GM23338 (cell line): ENCODE measurements around the gene ANKRD11. TPM values are rescaled to one million over a fixed set of nuclear protein-coding genes. Genes with fewer than 3 reads are reported as not detected.

Source experiments
- ATAC-seq: fragments of 200-7000 bp; cut with Tn5 transposase; 3 replicates; pipeline ENCODE4 v1.9.1; 2020
- DNase-seq: peaks from one replicate; pipeline ENCODE4 v3.0.0-alpha.2; 2015; ENCODE audit warnings: low spot score
- H2AFZ ChIP-seq: fragments of 200-600 bp; sonication (generic); 2 replicates; pipeline ENCODE4 v1.8.0; 2016; ENCODE audit warnings: antibody characterized with exemption, mild to moderate bottlenecking, moderate library complexity
- H3F3A ChIP-seq: fragments of 200-600 bp; sonication (generic); replicated peaks from 2 replicates; pipeline ENCODE4 v1.8.0; 2017; ENCODE audit warnings: antibody characterized with exemption, mixed run types, low read depth
- H3K27ac ChIP-seq: fragments of 200-600 bp; sonication (generic); 2 replicates; pipeline ENCODE4 v1.6.1; 2016; ENCODE audit warnings: low read depth
- H3K27me3 ChIP-seq: fragments of 200-600 bp; sonication (generic); 2 replicates; pipeline ENCODE4 v1.8.0; 2016; ENCODE audit warnings: mild to moderate bottlenecking, mixed run types, moderate library complexity; ENCODE audit not compliant: insufficient read depth
- H3K36me3 ChIP-seq: fragments of 200-600 bp; sonication (generic); 2 replicates; pipeline ENCODE4 v1.8.0; 2016; ENCODE audit warnings: mild to moderate bottlenecking; ENCODE audit not compliant: insufficient read depth
- H3K4me1 ChIP-seq: fragments of 200-600 bp; sonication (generic); 2 replicates; pipeline ENCODE4 v1.8.0; 2016; ENCODE audit warnings: mild to moderate bottlenecking, moderate library complexity; ENCODE audit not compliant: insufficient read depth
- H3K4me2 ChIP-seq: fragments of 200-600 bp; sonication (generic); 2 replicates; pipeline ENCODE4 v1.7.1; 2017; ENCODE audit warnings: mixed run types
- H3K4me3 ChIP-seq: fragments of 200-600 bp; sonication (generic); 2 replicates; pipeline ENCODE4 v1.6.1; 2016; ENCODE audit warnings: mixed run types
- H3K79me2 ChIP-seq: fragments of 200-600 bp; sonication (generic); replicated peaks from 2 replicates; pipeline ENCODE4 v1.8.0; 2017; ENCODE audit warnings: mild to moderate bottlenecking; ENCODE audit not compliant: insufficient read depth
- H3K9me2 ChIP-seq: fragments of 200-600 bp; sonication (generic); 2 replicates; pipeline ENCODE4 v1.8.0; 2017; ENCODE audit not compliant: insufficient read depth
- H4K20me1 ChIP-seq: fragments of 200-600 bp; sonication (generic); replicated peaks from 2 replicates; pipeline ENCODE4 v1.8.0; 2017; ENCODE audit warnings: mild to moderate bottlenecking; ENCODE audit not compliant: insufficient read depth
- H3K27ac Mint-ChIP-seq: 2 replicates; pipeline ENCODE4 v1.8.0; 2020; ENCODE audit warnings: inconsistent platforms, mild to moderate bottlenecking, moderate library complexity, mixed read lengths
- H3K27me3 Mint-ChIP-seq: 3 replicates; pipeline ENCODE4 v1.8.0; 2022; ENCODE audit warnings: low read depth, mild to moderate bottlenecking, moderate library complexity, mixed read lengths, inconsistent platforms; ENCODE audit not compliant: insufficient read depth, poor library complexity
- H3K36me3 Mint-ChIP-seq: 3 replicates; pipeline ENCODE4 v1.8.0; 2021; ENCODE audit warnings: low read depth, mild to moderate bottlenecking, inconsistent platforms, moderate library complexity, mixed read lengths
- H3K4me1 Mint-ChIP-seq: 3 replicates; pipeline ENCODE4 v1.8.0; 2020; ENCODE audit warnings: mild to moderate bottlenecking, inconsistent platforms, mixed read lengths
- H3K4me3 Mint-ChIP-seq: 3 replicates; pipeline ENCODE4 v1.8.0; 2021; ENCODE audit warnings: moderate library complexity, mild to moderate bottlenecking, inconsistent platforms, mixed read lengths
- H3K9me3 Mint-ChIP-seq: 3 replicates; pipeline ENCODE4 v1.8.0; 2020; ENCODE audit warnings: moderate library complexity, mild to moderate bottlenecking, inconsistent platforms, mixed read lengths
- POLR2AphosphoS5 ChIP-seq: IDR thresholded peaks from 2 replicates; pipeline ENCODE4 v1.6.1; 2016; ENCODE audit warnings: antibody characterized with exemption, low read depth
- polyA plus RNA-seq: library from polyadenylated mRNA; unstranded; fragments of >200 nt; fragmentation: Nextera tagmentation; extraction: Ambion mirVana; gene quantifications from 2 replicates; pipeline ENCODE4 v1.2.1, GENCODE V29; 2016
- total RNA-seq: library from RNA; depleted of rRNA; stranded (reverse); fragments of >200 nt; shearing (Covaris generic); gene quantifications from 2 replicates; pipeline ENCODE4 v1.2.3, GENCODE V29; 2014
- TF ChIP-seq, protein P1 (sequence below): fragments of 250-450 bp; sonication (Bioruptor Pico); IDR thresholded peaks from 2 replicates; pipeline ENCODE4 v1.5.0; 2020; ENCODE audit warnings: mild to moderate bottlenecking, moderate library complexity
- TF ChIP-seq, protein P2 (sequence below), 2 experiments: fragments of 200-600 bp in 1 of 2; sonication (generic) in 1 of 2; conservative IDR thresholded peaks; 2 replicates each; pipeline versions ENCODE4 v1.5.1 to v1.6.1; 2016 to 2017; ENCODE audit warnings: antibody characterized with exemption in 2 of 2, low read depth in 2 of 2, mild to moderate bottlenecking in 2 of 2, moderate library complexity in 1 of 2

Gene ANKRD11
- total and polyA plus RNA-seq, 2 experiments from 2014 or later = 130 to 159 TPM

DNA sequence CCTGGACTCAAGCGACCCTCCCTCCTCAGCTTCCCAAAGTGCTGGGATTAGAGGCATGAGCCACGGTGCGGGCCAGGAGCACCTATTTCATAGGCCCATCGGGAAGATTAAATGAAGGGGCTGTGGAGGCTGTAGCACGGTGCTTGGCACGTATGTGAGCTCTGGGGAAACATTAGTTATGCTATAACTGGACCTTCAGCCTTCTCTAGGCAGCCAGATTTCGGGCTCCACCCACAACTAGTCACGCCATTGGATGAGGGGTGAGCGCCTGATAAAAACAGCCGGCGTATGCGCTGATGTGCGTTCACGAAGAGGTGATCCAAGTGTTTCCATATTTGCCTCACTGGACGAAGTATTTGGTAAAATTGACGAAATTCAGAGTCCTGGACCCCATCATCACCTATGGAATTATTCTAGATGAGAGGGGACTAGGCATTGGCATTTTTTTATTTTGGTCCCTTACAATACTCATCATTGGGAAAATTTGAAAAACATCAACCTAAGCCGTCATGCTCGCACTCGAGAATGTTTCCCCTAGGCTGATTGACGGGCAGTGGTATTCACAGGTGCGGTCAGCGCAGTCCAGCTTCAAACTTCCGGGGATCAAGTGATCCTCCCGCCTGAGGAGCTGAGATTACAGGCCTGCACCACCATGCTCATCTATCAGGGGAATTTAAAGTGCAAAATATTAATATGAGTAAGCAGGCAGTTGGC lies 1.8 kb upstream of the ANKRD11 start:
- Histone ChIP-seq H3F3A (peaks cover 3% of the 10 kb centered on the region; the same call in 1 of the 2 replicates), H3K79me2 (peaks cover 39% of the 10 kb centered on the region), H3K27me3 (no peaks in the 10 kb centered on the region), H3K4me1 (peaks cover 29% of the 10 kb centered on the region), H3K4me2 (peak overlapping the region; percentile 99), H3K9me2 (no peaks in the 10 kb centered on the region), H2AFZ (no peak overlapping the region), H4K20me1 (peaks cover 24% of the 10 kb centered on the region), H3K27ac (no peak overlapping the region), H3K36me3 (no peaks in the 10 kb centered on the region; the same call in 1 of the 2 replicates), H3K4me3 (peak overlapping the region; percentile 93)
- Mint-ChIP-seq H3K27me3 (peaks cover 23% of the 10 kb centered on the region), H3K4me3 (peak overlapping the region; percentile 94), H3K36me3 (peaks cover 15% of the 10 kb centered on the region), H3K27ac (peak overlapping the region; percentile 95), H3K9me3 (no peaks in the 10 kb centered on the region; the same call in 1 of the 3 replicates), H3K4me1 (peaks cover 23% of the 10 kb centered on the region)
- no peak for ATAC-seq
- DNase-seq = no peak
- no peak for TF ChIP-seq POLR2AphosphoS5

DNA sequence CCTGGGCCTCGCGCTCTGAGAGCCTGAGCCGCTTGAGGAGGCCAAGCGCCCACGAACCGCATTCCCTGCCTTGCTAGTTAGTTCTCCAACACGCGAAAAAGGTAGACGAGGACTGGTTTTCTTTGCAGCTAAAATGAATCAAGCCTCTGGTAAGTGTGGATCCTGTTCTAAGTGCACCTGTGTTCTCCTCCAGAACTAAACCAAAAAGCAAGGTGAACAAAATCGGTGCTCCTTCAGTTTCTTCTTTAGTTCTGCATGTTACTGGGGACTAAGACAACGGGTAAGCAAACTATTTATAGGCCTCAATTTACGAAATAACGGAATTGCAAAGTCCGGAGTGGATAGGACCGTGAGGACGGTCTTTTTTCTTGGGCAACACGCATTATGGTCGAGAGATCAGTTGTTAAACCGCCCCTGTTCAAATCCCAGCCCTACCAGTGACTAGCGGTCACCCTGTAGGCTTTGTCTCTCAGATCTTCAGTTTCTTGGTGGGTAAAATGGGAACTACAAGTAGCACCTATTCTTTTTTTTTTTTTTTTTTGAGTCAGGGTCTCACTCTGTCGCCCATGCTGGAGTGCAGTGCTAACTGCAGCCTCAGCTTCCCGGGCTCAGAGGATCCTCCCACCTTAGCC lies 993 bp upstream of the ANKRD11 start:
- Histone ChIP-seq H2AFZ (peak overlapping the region; percentile 77), H3K79me2 (peaks cover 47% of the 10 kb centered on the region), H3F3A (peaks cover 7% of the 10 kb centered on the region; the same call in 1 of the 2 replicates), H3K9me2 (no peaks in the 10 kb centered on the region), H3K27ac (peak overlapping the region; percentile 84; the same call in 1 of the 2 replicates), H4K20me1 (peaks cover 32% of the 10 kb centered on the region), H3K4me2 (peak overlapping the region; percentile 99), H3K4me1 (peaks cover 34% of the 10 kb centered on the region), H3K4me3 (peak overlapping the region; percentile 93), H3K36me3 (no peaks in the 10 kb centered on the region; the same call in 1 of the 2 replicates), H3K27me3 (no peaks in the 10 kb centered on the region)
- H3K27me3 Mint-ChIP-seq = peaks cover 23% of the 10 kb centered on the region
- TF ChIP-seq, protein P1, sequence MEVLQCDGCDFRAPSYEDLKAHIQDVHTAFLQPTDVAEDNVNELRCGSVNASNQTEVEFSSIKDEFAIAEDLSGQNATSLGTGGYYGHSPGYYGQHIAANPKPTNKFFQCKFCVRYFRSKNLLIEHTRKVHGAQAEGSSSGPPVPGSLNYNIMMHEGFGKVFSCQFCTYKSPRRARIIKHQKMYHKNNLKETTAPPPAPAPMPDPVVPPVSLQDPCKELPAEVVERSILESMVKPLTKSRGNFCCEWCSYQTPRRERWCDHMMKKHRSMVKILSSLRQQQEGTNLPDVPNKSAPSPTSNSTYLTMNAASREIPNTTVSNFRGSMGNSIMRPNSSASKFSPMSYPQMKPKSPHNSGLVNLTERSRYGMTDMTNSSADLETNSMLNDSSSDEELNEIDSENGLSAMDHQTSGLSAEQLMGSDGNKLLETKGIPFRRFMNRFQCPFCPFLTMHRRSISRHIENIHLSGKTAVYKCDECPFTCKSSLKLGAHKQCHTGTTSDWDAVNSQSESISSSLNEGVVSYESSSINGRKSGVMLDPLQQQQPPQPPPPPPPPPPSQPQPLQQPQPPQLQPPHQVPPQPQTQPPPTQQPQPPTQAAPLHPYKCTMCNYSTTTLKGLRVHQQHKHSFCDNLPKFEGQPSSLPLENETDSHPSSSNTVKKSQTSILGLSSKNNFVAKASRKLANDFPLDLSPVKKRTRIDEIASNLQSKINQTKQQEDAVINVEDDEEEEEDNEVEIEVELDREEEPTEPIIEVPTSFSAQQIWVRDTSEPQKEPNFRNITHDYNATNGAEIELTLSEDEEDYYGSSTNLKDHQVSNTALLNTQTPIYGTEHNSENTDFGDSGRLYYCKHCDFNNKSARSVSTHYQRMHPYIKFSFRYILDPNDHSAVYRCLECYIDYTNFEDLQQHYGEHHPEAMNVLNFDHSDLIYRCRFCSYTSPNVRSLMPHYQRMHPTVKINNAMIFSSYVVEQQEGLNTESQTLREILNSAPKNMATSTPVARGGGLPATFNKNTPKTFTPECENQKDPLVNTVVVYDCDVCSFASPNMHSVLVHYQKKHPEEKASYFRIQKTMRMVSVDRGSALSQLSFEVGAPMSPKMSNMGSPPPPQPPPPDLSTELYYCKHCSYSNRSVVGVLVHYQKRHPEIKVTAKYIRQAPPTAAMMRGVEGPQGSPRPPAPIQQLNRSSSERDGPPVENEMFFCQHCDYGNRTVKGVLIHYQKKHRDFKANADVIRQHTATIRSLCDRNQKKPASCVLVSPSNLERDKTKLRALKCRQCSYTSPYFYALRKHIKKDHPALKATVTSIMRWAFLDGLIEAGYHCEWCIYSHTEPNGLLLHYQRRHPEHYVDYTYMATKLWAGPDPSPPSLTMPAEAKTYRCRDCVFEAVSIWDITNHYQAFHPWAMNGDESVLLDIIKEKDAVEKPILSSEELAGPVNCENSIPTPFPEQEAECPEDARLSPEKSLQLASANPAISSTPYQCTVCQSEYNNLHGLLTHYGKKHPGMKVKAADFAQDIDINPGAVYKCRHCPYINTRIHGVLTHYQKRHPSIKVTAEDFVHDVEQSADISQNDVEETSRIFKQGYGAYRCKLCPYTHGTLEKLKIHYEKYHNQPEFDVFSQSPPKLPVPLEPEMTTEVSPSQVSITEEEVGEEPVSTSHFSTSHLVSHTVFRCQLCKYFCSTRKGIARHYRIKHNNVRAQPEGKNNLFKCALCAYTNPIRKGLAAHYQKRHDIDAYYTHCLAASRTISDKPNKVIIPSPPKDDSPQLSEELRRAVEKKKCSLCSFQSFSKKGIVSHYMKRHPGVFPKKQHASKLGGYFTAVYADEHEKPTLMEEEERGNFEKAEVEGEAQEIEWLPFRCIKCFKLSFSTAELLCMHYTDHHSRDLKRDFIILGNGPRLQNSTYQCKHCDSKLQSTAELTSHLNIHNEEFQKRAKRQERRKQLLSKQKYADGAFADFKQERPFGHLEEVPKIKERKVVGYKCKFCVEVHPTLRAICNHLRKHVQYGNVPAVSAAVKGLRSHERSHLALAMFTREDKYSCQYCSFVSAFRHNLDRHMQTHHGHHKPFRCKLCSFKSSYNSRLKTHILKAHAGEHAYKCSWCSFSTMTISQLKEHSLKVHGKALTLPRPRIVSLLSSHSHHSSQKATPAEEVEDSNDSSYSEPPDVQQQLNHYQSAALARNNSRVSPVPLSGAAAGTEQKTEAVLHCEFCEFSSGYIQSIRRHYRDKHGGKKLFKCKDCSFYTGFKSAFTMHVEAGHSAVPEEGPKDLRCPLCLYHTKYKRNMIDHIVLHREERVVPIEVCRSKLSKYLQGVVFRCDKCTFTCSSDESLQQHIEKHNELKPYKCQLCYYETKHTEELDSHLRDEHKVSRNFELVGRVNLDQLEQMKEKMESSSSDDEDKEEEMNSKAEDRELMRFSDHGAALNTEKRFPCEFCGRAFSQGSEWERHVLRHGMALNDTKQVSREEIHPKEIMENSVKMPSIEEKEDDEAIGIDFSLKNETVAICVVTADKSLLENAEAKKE (CRISPR knock-in tag) = no peak
- TF ChIP-seq, protein P2, sequence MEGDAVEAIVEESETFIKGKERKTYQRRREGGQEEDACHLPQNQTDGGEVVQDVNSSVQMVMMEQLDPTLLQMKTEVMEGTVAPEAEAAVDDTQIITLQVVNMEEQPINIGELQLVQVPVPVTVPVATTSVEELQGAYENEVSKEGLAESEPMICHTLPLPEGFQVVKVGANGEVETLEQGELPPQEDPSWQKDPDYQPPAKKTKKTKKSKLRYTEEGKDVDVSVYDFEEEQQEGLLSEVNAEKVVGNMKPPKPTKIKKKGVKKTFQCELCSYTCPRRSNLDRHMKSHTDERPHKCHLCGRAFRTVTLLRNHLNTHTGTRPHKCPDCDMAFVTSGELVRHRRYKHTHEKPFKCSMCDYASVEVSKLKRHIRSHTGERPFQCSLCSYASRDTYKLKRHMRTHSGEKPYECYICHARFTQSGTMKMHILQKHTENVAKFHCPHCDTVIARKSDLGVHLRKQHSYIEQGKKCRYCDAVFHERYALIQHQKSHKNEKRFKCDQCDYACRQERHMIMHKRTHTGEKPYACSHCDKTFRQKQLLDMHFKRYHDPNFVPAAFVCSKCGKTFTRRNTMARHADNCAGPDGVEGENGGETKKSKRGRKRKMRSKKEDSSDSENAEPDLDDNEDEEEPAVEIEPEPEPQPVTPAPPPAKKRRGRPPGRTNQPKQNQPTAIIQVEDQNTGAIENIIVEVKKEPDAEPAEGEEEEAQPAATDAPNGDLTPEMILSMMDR (conservative IDR thresholded peaks at IDR 0.05; ENCODE audit: low read depth in 2 of 2) = 0 out of 4 replicates have a peak, but pooled peaks of 1 of the 2 experiments have one; percentile 14
- ATAC-seq = peak; percentile 10
- peak; percentile 76 for DNase-seq
- peaks cover 20% of the 10 kb centered on the region for H3K36me3 Mint-ChIP-seq
- peak overlapping the region; percentile 95 for H3K27ac Mint-ChIP-seq
- H3K9me3 Mint-ChIP-seq = no peaks in the 10 kb centered on the region; the same call in 1 of the 3 replicates
- H3K4me3 Mint-ChIP-seq = peak overlapping the region; percentile 94
- peaks cover 29% of the 10 kb centered on the region for H3K4me1 Mint-ChIP-seq
